ENCODE measurements around the gene RANBP3.
"Not testable (repeated sequence)": the region's sequence is repeated elsewhere in the genome, so short reads cannot be mapped to it uniquely, and the experiment has no call there.

RANBP3 gene

GRCh38 chr19:5963259-5963658 lies 14.7 kb downstream of the RANBP3 start:
- not testable (repeated sequence) for DNase-seq

- peak; percentile 98 for DNase-seq
These were observed 15.7 kb downstream of the RANBP3 start for GRCh38 chr19:5961969-5962945.

GRCh38 chr19:5961641-5961968 lies 16.3 kb downstream of the RANBP3 start:
- DNase-seq: not testable (repeated sequence)

GRCh38 chr19:5960005-5961001 lies 17.6 kb downstream of the RANBP3 start:
- peak; percentile 52 for DNase-seq

GRCh38 chr19:5959260-5960004 lies 18.5 kb downstream of the RANBP3 start:
- no peak for DNase-seq

GRCh38 chr19:5958851-5959122 lies 19.2 kb downstream of the RANBP3 start:
- DNase-seq: no peak

GRCh38 chr19:5958074-5958850 lies 19.7 kb downstream of the RANBP3 start:
- no peak for DNase-seq

- no peak for DNase-seq
These were observed 20.8 kb downstream of the RANBP3 start for GRCh38 chr19:5957170-5957569.

- DNase-seq: no peak
These were observed 21.2 kb downstream of the RANBP3 start for GRCh38 chr19:5956728-5957127.

GRCh38 chr19:5956323-5956722 lies 21.6 kb downstream of the RANBP3 start:
- DNase-seq: no peak

GRCh38 chr19:5955636-5955935 lies 22.4 kb downstream of the RANBP3 start:
- no peak for DNase-seq

GRCh38 chr19:5954293-5954692 lies 23.6 kb downstream of the RANBP3 start:
- no peak for DNase-seq

GRCh38 chr19:5953680-5954213 lies 24.2 kb downstream of the RANBP3 start:
- no peak for DNase-seq

GRCh38 chr19:5953030-5953589 lies 24.8 kb downstream of the RANBP3 start:
- no peak for DNase-seq

GRCh38 chr19:5952193-5953029 lies 25.5 kb downstream of the RANBP3 start:
- DNase-seq: no peak

GRCh38 chr19:5951338-5951861 lies 26.5 kb downstream of the RANBP3 start:
- no peak for DNase-seq

- DNase-seq: no peak
These were observed 27.2 kb downstream of the RANBP3 start for GRCh38 chr19:5950741-5951140.

- DNase-seq: peak; percentile 91
These were observed 28.1 kb downstream of the RANBP3 start for GRCh38 chr19:5949792-5950305.

GRCh38 chr19:5948752-5949564 lies 29.0 kb downstream of the RANBP3 start:
- DNase-seq: no peak

All from NCI-H510A (cell line).